GM12875 (cell line): ENCODE results near the gene EMILIN2.
"Not testable (repeated sequence)": the region's sequence is repeated elsewhere in the genome, so short reads cannot be mapped to it uniquely, and the experiment has no call there.

Experiments used
- H3K4me3 ChIP-seq: one replicate; pipeline ENCODE4 v1.5.1; 2011; ENCODE audit warnings: low read depth, low read length, control low read depth
- CTCF ChIP-seq: IDR thresholded peaks from 2 replicates; pipeline ENCODE4 v1.5.1; 2011; ENCODE audit warnings: low read depth, mild to moderate bottlenecking, control low read depth, inconsistent platforms, low read length, moderate library complexity, borderline replicate concordance; ENCODE audit not compliant: insufficient read depth

The EMILIN2 gene

GRCh38 chr18:2853926-2854664, 7.3 kb downstream of the EMILIN2 start:
- TF ChIP-seq CTCF, result no peak
- H3K4me3 ChIP-seq, result no peak overlapping the region

GRCh38 chr18:2854875-2855274, 8.1 kb downstream of the EMILIN2 start:
- TF ChIP-seq CTCF, result no peak
- no peak overlapping the region for H3K4me3 ChIP-seq

- TF ChIP-seq CTCF, result no peak
- H3K4me3 ChIP-seq, result no peak overlapping the region
Measured at GRCh38 chr18:2855560-2856350, 8.9 kb downstream of the EMILIN2 start.

- H3K4me3 ChIP-seq, result no peak overlapping the region
- no peak for TF ChIP-seq CTCF
Measured at GRCh38 chr18:2856547-2857170, 9.9 kb downstream of the EMILIN2 start.

DNA sequence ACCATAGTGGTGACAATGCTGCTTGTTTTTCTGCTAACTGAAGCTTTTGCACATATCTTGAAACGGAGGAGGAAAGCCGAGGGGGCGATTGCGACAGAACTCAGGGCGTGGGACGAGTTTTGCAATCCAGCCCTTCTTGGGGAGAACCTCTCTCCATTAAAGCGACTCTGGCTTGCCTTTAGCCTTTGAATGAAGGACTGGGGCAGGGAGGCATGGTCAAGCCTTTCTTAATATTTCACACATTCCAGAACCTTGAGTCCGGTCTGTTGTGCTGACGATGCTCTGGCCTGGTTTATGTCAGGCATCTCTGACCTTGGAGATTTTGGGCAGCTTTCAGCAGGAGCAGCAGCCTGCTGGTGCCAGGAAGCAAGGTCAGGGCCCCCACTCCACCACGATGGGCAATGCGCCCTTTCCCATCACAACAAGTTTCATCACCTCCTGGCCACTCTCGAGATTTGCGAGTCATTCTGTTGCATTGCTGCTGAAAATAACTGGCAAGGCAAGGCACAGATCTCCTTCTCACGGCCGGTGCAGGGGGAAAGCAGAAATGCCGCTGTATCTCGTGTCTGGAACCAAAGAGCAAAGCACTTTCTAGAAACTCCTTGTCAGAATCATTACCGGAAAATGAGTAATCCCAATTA, 10.8 kb downstream of the EMILIN2 start:
- TF ChIP-seq CTCF, result no peak
- H3K4me3 ChIP-seq, result no peak overlapping the region

- not testable (repeated sequence) for H3K4me3 ChIP-seq
Measured at GRCh38 chr18:2860397-2860796, 13.6 kb downstream of the EMILIN2 start.

GRCh38 chr18:2863997-2864396, 17.2 kb downstream of the EMILIN2 start:
- H3K4me3 ChIP-seq, result not testable (repeated sequence)

GRCh38 chr18:2866465-2866864, 19.7 kb downstream of the EMILIN2 start:
- not testable (repeated sequence) for H3K4me3 ChIP-seq
